HFF-Myc (cell line): Measurements from ENCODE around the gene PTAFR.

Experiments used
- DNase-seq: peaks from one replicate; pipeline ENCODE4 v3.0.0-alpha.2; 2011; ENCODE audit warnings: low read depth; ENCODE audit errors: extremely low read depth
- H3K4me3 ChIP-seq: replicated peaks from 2 replicates; pipeline ENCODE4 v1.5.1; 2011; ENCODE audit warnings: low read depth, mild to moderate bottlenecking, control low read depth, low read length
- TF ChIP-seq, protein P1 (sequence below): IDR thresholded peaks from 2 replicates; pipeline ENCODE4 v1.5.1; 2012; ENCODE audit warnings: mild to moderate bottlenecking, low read depth, low read length, control low read depth; ENCODE audit errors: missing control alignments

Gene PTAFR

DNA sequence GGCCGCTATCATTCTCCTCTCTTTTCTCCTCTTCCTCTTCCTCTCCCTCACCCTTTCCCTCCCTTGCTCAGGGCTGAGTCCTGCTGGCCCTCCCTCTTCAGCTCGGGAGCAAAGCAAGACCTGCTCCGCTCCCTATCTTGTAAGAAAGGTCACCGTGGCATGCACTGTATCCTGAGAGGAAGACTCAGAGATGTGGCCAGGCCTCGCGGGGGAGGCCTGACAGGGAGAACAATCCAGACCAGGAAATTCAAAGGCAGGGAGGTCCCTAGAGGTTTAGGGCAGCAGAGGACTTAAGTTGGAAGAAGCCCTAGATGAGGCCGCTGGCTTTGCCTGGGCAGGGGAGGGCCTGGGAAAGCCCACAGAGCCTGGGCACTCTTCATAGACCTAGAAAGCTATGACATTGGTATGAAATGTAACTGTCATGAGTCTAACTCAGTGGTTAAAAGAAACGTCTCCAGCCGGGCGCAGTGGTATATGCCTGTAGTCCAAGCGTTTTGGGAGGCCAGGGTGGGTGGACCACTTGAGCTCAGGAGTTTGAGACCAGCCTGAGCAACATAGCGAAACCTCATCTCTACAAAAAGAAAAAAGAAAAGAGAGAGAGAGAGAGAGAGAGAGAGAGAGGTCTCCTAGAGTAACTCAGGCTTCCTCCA lies 14.6 kb upstream of the PTAFR start:
- no peak for DNase-seq
- no peak overlapping the region for H3K4me3 ChIP-seq

GRCh38 chr1:28190337-28190979 lies 14.0 kb upstream of the PTAFR start:
- no peak overlapping the region for H3K4me3 ChIP-seq
- TF ChIP-seq, protein P1, sequence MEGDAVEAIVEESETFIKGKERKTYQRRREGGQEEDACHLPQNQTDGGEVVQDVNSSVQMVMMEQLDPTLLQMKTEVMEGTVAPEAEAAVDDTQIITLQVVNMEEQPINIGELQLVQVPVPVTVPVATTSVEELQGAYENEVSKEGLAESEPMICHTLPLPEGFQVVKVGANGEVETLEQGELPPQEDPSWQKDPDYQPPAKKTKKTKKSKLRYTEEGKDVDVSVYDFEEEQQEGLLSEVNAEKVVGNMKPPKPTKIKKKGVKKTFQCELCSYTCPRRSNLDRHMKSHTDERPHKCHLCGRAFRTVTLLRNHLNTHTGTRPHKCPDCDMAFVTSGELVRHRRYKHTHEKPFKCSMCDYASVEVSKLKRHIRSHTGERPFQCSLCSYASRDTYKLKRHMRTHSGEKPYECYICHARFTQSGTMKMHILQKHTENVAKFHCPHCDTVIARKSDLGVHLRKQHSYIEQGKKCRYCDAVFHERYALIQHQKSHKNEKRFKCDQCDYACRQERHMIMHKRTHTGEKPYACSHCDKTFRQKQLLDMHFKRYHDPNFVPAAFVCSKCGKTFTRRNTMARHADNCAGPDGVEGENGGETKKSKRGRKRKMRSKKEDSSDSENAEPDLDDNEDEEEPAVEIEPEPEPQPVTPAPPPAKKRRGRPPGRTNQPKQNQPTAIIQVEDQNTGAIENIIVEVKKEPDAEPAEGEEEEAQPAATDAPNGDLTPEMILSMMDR, result no peak
- DNase-seq, result no peak

More for the DNA sequence above, 14.6 kb upstream of the PTAFR start:
- TF ChIP-seq, protein P1, result no peak

DNA sequence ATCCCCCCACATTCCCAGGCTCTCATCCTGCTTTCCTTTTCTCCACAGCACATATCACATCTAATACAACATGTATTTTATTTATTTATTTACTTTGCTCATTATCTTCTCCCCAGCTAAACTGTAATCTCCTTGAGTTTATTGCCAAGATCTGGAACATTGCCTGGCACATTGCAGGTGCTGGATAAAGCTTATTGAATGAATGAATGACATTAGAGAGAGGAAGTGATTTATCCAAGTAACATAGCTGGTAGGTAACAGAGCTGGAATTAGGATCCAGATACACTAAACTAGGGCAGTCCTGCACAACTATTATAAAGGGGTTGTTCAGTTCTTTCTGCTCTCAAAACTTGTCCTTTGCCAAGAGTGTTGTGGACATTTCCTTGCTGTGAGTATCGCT lies 8.6 kb upstream of the PTAFR start:
- no peak for DNase-seq
- TF ChIP-seq, protein P1, result no peak
- H3K4me3 ChIP-seq, result no peak overlapping the region

- TF ChIP-seq, protein P1, result no peak
- no peak overlapping the region for H3K4me3 ChIP-seq
- no peak for DNase-seq
Measured at GRCh38 chr1:28180306-28181305, 4.1 kb upstream of the PTAFR start.

GRCh38 chr1:28178690-28179485 lies 2.4 kb upstream of the PTAFR start:
- TF ChIP-seq, protein P1, result no peak
- H3K4me3 ChIP-seq, result no peak overlapping the region
- DNase-seq, result no peak

- H3K4me3 ChIP-seq, result no peak overlapping the region
- DNase-seq, result no peak
- TF ChIP-seq, protein P1, result no peak
Measured at GRCh38 chr1:28175955-28176485, 470 bp downstream of the PTAFR start.
